HG03565 (cell line): ENCODE data around the gene TNFRSF11A.

Experiments
- ATAC-seq: cut with Tn5 transposase; IDR thresholded peaks from one replicate; pipeline ENCODE4 v1.9.1; 2021; ENCODE audit warnings: mild to moderate bottlenecking, moderate library complexity; ENCODE audit not compliant: unreplicated experiment

TNFRSF11A gene

GRCh38 chr18:62324917-62325805 is at the start of gene TNFRSF11A:
Gene TNFRSF11A, plus strand, starts transcription at chr18:62325310. Its CDS starts 43 bp downstream, at chr18:62325353.
- ATAC-seq: peak; percentile 42

- no peak for ATAC-seq
These were observed 48.1 kb upstream of the TNFRSF11A start for GRCh38 chr18:62277045-62277444.

- ATAC-seq: no peak
These were observed 45.5 kb upstream of the TNFRSF11A start for GRCh38 chr18:62279561-62279960.

- ATAC-seq: no peak
These were observed 45.1 kb upstream of the TNFRSF11A start for GRCh38 chr18:62280058-62280457.

- ATAC-seq: no peak
These were observed 44.3 kb upstream of the TNFRSF11A start for GRCh38 chr18:62280786-62281185.

- ATAC-seq: no peak
These were observed 43.4 kb upstream of the TNFRSF11A start for GRCh38 chr18:62281684-62282083.

- ATAC-seq: no peak
These were observed 42.9 kb upstream of the TNFRSF11A start for GRCh38 chr18:62282188-62282629.

- no peak for ATAC-seq
These were observed 40.5 kb upstream of the TNFRSF11A start for GRCh38 chr18:62284637-62285036.

GRCh38 chr18:62285281-62285680 is 39.8 kb upstream of the TNFRSF11A start:
- ATAC-seq: no peak

GRCh38 chr18:62287781-62288664 is 37.1 kb upstream of the TNFRSF11A start:
- peak; percentile 31 for ATAC-seq

- ATAC-seq: peak; percentile 44
These were observed 36.5 kb upstream of the TNFRSF11A start for GRCh38 chr18:62288665-62289008.

- ATAC-seq: peak; percentile 55
These were observed 36.1 kb upstream of the TNFRSF11A start for GRCh38 chr18:62289047-62289446.

GRCh38 chr18:62294073-62294472 is 31.0 kb upstream of the TNFRSF11A start:
- no peak for ATAC-seq

- no peak for ATAC-seq
These were observed 24.6 kb upstream of the TNFRSF11A start for GRCh38 chr18:62300359-62300963.

GRCh38 chr18:62301322-62301721 is 23.8 kb upstream of the TNFRSF11A start:
- ATAC-seq: no peak

GRCh38 chr18:62312851-62313250 is 12.3 kb upstream of the TNFRSF11A start:
- no peak for ATAC-seq

GRCh38 chr18:62318228-62319180 is 6.6 kb upstream of the TNFRSF11A start:
- ATAC-seq: no peak

- no peak for ATAC-seq
These were observed 3.9 kb upstream of the TNFRSF11A start for GRCh38 chr18:62321201-62321600.

GRCh38 chr18:62323483-62324180 is 1.5 kb upstream of the TNFRSF11A start:
- no peak for ATAC-seq
